Stimulated activated CD4-positive, alpha-beta T cell treated with anti-CD3 and anti-CD28 coated beads, Interleukin-4, amount 100 ng/mL, for 1 hour (primary cell): Measurements from ENCODE around the gene RAMP3.
"Not testable (repeated sequence)": the region's sequence is repeated elsewhere in the genome, so short reads cannot be mapped to it uniquely, and the experiment has no call there.

Experiments used
- DNase-seq: peaks from one replicate; pipeline ENCODE4 v3.0.0-alpha.2; 2020

The RAMP3 gene

DNA sequence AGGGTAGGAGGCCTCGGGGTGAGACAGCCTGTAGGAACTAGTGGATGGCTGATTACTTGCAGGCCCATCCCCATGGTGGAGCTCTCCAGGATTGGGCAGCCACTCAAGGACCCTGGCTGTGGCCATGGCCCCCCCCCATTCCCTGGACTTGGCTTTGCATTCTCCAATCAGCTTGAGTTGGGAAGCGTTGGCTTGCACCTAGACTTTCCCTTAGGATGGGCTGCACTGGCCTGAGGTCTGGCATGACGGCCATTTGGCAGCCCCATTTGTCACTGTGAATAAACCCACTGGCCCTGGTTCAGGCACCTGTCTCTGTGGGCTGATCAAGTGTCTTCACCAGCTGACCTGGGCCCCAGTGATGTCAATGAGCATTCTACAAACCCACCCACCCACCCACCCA, 41.4 kb downstream of the RAMP3 start:
- DNase-seq: no peak

DNA sequence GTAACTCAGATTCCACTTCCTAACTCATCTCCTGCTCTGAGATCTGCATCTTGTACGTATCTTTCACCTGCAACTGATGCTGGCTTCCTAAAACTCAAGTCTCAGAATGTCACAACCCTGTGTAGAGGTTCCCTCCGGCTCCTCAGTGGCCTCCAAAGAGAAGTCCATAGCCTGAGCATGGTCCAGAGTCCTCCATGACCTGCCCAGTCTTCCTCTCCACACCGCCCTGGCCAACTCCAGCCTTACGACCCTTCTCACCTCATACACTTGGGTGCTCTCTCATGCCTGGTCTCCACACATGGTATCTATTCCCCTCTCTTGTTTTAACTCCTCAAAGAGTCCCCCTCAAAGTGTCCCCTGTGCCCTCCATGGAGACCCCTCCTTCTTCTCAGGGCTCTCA, 41.9 kb downstream of the RAMP3 start:
- DNase-seq: no peak

DNA sequence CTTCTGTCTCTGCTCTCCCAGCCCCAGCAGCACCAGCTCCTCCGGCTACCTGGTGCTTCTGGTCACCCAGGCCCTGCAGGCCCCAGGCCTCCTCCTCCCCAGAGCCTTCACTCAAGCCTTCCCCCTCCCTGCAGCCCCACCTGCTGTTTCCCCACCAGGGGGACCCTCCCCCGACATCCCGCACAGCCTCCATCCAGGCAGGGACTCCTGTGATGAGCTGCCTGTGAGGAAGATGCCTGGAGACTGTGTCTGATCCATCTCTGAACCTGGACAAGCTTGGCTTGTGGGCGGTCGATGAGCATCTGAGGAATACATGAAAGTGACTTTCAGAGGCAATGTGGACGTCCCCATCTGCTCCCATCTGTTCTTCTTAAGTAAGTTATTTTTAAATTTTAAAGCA, 45.0 kb downstream of the RAMP3 start:
- no peak for DNase-seq

DNA sequence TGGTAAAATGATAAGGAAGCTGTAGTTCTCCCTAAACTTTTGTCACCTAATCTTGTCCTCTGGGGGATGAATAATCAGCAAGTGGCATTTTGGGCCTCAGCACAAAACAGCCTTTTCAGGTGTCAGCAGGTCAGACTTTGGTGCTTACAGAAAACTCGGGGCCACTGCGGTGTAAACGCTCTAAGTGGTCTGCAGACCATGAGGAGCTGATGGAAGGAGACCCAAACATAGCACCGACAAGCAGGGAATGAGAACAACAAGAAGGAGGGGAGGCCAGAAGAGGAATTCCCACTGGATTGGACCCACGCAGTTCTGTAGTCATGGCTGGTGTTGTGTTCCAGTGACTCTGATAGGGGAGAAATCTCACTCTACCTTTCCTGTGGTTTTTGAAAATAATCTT, 45.4 kb downstream of the RAMP3 start:
- DNase-seq: no peak

DNA sequence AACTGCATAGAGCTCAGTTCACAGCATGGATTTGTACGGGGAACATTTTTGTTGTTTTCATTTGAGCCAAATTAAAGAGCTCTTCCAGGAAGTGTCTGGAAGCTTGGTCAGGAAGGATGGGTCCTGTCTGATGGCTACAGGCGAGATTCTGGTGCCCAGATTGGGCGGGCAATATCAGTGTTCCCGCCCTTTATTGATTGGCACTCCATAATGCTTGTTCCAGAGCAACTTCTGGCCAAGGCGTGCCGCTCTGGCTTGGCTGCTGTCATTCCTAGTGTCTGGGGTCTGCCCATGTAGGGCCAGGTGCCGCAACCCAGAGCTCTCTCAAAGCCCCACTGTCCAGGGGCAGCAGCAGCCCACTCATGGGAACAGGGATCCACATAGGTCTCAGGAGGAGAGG, 45.9 kb downstream of the RAMP3 start:
- DNase-seq: no peak

DNA sequence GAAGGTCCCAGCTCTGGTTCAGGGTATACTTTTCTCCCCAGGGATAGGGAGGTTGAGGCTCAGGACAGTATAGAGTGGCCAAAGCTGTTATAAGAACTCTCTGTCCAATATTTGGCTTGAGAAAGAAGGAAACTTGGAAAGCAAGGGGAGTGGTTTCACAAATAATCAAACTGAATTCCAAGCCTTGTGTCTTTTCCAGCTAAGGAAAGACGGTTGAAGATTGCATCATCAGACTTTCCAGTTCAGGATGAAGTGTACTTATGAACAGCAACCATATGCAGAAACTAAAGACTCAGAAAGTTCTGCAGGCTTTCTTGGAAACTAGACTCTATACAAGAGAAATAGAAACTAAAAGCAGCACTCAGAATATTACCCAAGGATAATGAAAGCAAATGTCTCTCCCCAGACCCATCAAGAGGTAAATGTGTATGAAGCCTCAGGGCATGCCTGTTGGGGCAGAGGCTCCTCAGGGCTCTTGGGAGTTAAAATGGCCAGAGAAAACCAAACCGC, 46.4 kb downstream of the RAMP3 start:
- no peak for DNase-seq

DNA sequence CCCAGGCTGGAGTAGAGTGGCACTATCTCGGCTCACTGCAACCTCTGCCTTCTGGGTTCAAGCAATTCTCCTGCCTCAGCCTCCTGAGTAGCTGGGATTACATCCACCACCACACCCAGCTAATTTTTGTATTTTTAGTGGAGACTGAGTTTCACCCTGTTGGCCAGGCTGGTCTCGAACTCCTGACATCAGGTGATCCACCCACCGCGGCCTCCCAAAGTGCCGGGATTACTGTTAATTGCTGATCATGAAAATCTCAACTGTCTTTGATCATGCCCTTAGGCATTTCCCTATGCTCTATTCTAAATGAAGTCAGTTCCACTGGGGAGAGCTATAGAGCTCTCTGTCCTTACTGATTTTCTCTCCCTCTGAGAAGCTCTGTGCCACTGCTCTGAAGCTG, 48.7 kb downstream of the RAMP3 start:
- not testable (repeated sequence) for DNase-seq

DNA sequence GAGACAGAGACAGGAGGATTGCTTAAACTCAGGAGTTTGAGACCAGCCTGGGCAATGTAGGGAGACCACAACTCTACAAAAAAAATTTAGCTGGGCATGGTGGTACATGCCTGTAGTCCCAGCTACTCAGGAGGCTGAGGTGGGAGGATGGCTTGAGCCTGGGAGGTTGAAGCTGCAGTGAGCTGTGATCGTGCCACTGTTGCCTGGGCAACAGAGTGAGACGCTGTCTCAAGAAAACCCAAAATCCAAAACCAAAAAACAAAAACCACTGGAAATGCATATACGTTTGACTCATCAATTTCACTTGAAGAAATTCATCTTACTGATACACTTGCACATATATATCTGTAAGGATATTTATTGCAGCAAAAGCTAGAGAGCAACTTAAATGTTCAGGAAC, 52.3 kb downstream of the RAMP3 start:
- DNase-seq: not testable (repeated sequence)

DNA sequence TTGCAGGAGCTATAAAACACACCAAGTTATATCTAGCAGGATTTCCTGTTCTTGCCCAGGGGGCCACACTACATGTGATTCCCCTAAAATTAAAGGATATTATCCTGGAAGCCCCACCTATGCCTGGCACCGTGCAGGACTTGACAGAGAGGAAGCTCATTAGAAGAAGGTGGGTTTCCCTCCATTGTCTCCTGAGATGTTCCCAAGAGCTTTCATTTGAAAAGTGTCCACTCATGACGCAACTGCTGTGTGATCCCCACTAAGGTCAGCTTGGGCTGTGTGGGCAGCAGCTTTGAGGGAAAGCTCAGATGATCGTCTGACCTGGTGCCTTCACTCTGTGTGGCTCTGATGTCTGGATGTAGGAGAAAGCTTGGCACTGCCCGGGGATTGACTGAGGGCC, 53.5 kb downstream of the RAMP3 start:
- DNase-seq: no peak

DNA sequence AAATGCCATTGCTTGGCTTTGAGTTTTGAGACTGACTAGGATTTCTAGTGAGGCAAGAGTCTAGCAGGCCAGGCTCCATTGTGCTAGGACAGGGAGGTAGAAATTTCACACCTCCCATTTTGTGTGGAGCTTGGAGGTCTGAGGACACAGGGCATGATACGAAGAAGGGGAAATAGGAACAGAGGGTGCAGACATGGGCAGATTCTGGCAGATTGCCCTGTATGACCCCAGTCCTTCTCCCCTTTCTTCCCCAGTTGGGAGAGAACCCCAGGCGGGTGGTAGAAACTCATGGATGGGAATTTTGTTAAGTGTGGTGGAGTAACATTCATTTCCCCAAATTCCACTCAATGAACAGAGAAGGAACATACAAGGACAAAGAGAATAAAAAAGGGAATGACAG, 54.4 kb downstream of the RAMP3 start:
- DNase-seq: no peak

DNA sequence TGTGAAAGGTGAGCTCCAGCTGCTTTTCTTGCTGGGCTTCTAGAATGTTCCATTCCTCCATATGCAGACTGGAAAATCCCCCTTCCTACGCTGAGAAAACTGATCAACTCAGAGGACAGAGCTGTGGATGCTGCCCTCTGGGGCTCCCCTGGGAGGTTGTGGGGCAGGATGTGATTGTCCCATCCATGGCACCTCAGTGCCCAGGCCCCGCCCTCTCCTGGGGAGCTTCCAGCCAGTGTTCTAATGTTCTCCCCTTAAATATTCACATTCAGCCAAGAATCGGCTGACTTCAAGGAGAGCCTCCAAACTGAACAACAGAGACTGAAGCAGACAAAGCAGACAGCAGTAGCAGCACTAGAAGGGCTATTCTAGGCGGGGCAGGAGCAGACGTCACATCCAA, 55.0 kb downstream of the RAMP3 start:
- no peak for DNase-seq

DNA sequence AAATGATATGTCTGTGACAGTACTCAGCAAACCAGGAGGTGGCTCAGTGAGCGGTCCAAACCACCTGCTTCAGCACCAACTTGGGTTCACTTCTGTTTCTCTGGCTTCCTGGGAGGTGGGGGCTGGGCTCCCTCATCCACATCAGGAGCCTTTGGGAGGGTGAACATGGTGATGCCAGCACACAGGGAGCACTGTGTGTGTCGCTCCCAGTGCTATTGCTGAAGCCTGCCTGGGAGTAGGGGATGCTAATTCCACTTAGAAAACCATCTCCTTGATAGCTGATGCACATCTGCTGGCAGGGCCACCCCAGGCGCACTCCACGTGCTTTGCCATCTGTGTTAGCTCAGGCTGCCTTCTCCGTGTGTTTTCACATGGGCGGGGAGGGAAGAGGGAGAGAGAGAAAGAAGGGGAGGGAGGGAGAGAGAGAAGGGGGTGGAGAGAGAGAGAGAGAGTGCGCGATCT, 58.0 kb downstream of the RAMP3 start:
- no peak for DNase-seq

DNA sequence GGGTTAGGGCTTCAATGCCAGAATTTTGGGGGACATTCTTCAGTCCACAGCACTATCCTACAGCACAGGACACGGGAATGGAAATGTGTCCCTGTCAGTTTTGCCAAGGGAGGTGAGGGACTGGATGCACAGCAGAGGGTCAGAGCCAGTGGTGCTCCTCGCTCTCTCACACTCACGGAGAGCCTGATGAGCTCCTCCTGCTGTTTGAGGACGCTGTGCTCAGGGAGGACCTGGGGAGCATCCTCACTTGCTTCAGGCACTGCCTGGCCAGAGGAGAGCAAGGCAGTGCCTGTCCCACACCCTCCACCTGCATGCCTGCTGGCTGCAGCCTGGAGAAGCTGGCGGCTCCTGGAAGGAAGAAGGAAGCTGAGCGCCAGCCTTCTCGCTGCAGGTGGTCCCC, 58.6 kb downstream of the RAMP3 start:
- DNase-seq: no peak

DNA sequence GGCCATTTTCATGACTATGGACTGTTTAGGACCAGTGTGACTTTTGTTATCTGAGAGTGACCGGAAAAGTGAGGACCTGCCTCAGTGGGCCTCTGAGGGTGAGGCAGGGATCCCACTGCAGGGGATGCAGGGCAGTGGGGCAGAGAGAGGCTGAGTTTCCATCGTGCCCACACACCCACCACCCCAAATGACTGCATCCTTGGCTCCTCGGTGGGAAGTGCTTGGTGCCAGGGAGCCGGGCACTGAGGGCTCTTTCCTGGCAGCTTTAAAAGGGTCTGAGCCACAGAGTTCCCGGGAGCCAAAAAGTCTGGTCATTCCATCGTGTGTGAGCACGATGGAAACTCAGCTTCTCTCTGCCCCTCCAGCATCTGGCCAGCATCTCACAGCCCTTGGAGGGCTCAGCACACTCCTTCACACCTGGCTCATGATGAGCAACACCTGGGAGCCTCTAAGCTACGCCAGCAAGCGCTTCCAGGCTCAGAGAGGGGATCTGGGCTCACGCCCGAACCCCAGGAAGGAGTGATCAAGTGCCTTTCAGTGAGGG, 59.1 kb downstream of the RAMP3 start:
- DNase-seq: no peak

DNA sequence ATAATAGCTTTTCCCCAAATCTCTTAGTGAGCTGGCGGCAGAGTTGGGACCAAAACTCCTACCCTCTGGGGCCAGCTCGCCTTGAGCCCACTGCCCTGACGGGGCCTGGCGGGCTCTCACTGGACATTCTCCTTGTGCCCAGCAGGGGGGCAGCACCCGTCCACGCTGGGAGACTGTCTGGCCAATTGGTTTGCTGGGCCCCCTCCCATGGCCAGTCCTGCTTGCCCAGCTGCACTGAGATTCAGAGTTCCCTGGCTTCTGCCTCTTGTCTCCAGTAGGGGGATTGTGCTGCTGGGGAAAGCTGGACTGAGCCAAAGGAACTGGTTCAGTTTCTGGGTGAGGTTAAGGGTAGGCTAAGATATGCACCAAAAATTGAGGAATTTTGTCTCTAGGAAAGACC, 59.8 kb downstream of the RAMP3 start:
- no peak for DNase-seq

DNA sequence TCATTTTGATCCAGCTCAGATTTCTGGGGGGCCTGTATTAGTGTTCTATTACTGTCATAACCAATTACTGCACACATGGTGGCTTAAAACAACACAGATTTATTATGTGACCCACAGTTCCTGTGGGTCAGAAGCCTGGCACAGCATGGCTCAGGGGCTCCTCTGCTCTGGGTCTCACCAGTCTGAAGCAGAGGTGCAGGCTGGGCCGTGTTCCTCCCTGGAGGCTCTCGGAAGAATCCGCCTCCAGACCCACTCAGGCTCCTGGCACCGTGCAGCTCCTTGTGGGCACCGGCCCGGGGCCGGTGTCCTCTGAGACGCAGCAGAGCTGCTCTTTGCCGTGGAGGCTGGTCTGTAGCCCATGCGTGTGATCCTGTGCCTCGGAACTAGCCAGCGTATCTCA, 61.5 kb downstream of the RAMP3 start:
- DNase-seq: no peak

DNA sequence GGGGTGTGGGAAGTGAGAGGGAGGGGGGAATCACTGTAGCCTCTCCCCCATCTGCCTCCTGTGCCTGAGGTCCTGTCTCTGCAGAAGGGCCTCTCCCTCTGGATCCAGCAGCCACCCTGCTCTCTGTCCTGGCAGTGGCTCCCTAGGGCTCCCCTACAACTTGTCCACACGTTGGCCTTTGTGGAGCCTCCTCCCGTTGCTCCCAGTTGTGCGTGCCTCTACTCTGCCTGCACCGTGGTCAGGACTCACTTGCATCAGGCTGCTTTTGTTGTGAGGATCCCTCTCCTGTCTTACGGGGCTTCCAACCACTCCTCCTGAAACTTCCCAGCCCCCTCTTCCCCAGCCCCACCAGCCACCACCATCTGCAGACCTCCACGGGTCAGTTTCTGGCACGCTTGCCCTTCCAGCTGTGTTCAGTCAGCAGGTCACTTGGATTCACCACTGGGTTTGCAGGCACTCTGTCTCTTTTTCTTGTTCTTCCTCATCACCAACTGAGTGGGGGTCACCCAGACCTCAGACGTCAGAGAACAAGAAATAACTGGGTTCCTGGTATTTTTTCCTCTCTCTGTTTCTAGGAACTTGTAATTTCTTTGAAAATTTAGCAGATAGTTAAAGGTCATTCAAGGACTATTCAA, 62.3 kb downstream of the RAMP3 start:
- DNase-seq: no peak

DNA sequence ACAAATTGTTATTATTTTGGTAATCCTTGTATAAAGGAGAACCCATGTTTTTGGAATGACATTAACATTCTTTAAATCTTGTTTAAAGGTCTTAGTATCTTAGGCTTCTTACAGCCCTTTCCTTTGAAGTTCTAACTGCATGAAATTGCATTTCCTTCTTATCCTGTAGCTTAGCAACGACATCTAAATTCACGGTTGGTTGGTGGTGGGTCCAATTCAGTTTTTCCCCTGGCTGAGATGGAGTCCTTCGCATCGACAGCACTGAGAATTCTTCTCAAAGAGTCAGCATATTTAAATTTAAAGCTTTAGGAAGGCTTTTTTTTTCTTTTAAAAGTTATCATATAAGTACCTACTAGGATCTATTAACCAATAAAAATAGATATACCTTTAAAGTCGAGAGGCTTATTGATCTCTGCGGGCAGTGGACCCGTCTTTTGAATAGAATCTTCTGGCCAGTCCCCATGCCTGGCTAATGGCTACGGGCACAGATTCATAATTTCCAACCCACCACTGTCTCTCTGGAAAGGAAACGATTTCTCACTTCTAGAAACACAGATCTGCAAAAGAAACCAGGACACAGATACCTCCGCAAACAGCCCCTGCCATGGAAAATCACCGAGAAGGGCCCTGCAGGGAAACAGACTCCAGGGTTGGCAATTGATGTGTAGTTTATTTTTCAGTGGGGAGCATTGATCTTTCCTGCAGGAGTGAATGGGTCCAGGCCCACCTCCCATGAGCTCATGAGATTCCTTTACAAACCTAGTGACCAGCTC, 63.4 kb downstream of the RAMP3 start:
- no peak for DNase-seq

DNA sequence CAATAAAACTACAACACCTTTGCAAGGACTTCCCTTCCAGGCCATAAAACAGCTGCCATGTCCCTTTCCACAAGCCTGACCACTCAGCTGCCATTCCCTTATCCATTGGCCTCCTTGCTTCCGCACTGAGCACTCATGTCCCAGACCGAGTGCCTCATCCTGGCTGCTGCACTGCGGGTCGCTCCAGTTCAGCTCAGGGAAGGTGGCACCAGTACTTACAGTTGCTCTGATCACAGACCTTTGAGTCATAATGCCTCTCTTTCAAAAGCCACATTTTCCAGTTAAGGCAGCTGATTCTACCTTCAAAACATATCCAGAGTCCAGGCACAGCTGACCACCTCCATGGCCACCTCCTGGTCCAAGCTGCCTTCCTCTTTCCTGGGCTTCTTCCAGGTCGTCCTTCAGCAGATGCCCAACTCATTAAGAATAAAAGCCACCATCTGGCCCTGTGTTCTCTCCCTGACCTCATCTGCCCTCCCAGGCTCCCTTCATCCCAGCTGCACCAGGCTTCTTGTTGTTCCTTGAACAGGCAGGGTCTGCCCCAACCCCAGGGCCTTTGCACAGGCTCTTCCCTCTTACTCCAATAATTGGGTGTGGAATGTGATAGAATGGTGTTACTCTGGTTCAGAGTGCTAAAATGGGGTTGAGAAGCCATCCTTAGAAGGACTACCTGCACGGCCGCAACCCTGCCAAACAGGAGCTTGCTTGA, 64.5 kb downstream of the RAMP3 start:
- DNase-seq: no peak

DNA sequence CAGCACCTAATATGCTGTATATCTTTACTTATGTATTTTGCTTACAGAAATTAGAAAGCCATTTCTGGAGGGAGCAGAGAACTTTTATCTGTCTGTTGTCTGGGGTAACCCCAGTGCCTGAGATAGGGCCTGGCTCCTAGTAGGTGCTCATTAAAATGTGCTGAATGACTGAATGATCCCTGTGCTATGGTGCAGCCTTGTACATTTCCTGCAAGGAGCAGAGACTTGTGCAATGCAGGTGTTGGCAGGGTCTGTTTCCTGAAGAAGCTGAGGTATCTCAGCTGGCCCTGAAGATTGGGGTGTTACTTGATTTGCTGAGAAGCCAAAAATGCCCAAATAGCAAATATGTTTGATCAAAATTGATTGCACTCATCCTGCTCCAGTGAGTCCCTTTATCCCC, 65.5 kb downstream of the RAMP3 start:
- no peak for DNase-seq

DNA sequence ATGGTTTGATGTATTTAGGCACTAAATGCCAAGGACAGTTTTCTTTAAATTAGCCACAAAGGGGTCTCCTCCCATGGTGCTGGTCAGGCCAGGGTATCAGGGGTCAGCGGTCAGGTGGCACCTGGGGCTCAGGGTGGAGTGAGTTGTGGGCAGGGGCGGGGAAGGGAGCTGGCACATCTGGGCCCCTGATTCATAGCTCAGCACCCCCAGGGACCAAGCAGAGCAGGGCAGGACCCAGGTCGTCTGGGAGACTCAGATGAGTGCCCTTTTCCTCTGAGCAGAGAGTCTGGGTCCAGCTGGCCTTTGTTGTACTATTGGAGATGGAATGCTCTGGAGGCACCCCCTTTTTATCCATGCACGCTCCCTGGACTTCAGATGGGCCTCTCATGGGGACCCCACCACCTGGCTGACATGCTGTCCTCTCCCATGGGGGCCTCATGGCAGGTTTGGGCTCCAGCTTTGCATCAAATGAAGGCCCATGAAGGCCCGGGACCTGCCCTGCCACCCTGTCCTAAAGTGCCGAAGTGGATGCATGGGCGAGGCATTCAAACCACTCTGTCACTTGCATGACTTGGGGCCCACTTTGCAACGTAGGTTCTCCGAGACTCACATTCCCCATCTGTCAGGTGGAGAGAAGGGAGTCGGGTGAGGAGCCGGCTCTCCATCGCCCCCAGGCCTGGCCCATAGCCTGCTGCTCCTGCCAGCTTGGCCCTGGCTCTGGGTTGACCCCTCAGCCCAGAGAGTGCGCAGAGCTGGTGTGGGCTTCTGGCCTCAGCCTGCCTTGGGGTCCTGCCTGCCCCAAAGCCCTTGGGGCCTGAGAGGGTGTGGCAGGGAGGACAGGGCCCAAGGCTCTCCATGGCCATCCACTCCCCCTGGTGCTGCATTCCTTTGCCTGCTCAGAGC, 66.4 kb downstream of the RAMP3 start:
- DNase-seq: no peak

DNA sequence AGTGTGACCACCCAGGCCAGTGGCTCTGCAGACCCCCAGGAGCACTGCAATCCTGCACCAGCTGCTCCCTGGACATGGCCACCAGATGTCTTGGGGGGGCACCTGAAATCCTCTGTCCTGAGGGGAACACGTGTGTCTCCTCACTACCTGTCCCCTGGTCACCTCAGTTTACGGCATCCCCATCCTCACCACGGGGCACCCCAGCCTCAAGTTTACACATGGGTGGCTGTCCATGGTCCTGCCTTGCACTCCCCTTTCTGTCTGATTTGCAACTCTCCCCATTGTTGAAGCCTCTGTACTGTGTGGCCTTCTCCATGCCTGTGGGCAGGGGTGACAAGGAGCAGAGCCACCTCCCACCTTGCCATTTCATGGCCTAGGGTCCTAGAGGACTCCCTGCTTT, 67.2 kb downstream of the RAMP3 start:
- no peak for DNase-seq
